GM13977 (cell line): ENCODE data around the gene GLO1.
A peak's percentile ranks its signal among the peaks of the same experiment; 100 is the strongest.

Experiments
- DNase-seq: peaks from one replicate; pipeline ENCODE4 v3.0.0; 2012; ENCODE audit warnings: low spot score
- in situ Hi-C: fragments of 300-500 bp; cut with MboI; formaldehyde crosslinking; loops from one replicate; pipeline ENCODE4 v1.12.0; 2022; ENCODE audit warnings: low sequenced_read_pairs, low pct_unique_long_range_greater_than_20kb, mixed read lengths, inconsistent platforms; ENCODE audit not compliant: unreplicated experiment
- TF ChIP-seq, protein P1 (sequence below): IDR thresholded peaks from 2 replicates; pipeline ENCODE4 v1.5.1; 2012; ENCODE audit warnings: mild to moderate bottlenecking, control low read depth; ENCODE audit not compliant: insufficient read depth; ENCODE audit errors: extremely low read depth, missing control alignments

GLO1 gene

DNA sequence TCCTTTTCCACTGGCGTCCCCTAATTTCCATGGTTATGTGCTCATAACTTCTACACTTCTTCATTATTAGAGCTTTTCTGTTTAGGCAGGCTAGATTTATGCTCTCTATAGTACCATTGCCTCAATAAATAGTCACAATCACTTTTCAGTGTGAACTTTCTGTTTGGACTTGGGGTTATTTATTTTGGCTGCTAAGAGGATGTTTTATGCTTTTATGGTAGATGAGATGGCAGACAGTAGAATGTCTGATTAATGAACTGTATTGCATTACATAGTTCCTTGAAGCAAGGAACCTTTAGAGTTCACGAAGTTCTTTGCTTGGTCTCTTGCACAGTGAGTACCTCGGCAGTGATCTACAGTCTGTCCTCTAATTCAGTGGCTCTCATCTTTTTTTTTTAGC, 19.1 kb upstream of the GLO1 start:
- no peak for DNase-seq
- TF ChIP-seq, protein P1, sequence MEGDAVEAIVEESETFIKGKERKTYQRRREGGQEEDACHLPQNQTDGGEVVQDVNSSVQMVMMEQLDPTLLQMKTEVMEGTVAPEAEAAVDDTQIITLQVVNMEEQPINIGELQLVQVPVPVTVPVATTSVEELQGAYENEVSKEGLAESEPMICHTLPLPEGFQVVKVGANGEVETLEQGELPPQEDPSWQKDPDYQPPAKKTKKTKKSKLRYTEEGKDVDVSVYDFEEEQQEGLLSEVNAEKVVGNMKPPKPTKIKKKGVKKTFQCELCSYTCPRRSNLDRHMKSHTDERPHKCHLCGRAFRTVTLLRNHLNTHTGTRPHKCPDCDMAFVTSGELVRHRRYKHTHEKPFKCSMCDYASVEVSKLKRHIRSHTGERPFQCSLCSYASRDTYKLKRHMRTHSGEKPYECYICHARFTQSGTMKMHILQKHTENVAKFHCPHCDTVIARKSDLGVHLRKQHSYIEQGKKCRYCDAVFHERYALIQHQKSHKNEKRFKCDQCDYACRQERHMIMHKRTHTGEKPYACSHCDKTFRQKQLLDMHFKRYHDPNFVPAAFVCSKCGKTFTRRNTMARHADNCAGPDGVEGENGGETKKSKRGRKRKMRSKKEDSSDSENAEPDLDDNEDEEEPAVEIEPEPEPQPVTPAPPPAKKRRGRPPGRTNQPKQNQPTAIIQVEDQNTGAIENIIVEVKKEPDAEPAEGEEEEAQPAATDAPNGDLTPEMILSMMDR: no peak
- in situ Hi-C loops: no loop called here

DNA sequence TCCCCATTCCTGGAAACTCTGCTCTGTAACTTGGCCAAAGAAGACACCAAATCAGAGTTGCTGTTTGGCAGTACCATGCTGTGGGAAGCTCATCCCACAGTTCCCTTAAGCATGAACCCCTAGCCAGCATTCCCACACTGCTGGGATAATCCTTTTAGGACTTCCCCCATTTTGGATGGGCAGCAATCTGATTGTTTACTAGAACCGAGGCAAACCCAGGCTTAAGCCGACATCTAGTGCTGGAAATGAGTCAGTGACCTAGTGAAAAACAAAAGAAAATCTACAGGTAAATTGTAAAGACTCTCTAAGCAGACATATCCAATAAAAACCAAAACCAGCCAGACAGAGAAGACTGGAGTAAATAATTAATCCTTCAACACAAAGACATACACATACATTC, 17.4 kb upstream of the GLO1 start:
- no peak for DNase-seq
- TF ChIP-seq, protein P1: peak; percentile 28
- in situ Hi-C loops: no loop called here

DNA sequence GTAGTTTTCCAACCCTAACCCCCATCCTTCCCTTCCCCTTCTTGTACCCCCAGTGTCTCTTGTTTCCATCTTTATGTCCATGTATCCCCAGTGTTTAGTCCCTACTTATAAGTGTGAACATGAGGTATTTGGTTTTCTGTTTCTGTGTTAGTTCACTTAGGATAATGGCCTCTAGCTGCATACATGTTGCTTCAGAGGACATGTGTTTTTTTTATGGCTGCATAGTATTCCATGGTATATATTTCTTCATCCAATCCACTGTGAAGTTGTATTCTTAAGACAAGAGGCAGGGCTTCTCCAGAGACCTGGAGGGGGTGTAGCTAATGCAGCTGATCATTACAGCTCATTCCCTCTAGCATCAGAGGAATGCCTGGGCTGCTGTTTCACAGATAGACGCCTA, 16.4 kb upstream of the GLO1 start:
- DNase-seq: no peak
- TF ChIP-seq, protein P1: no peak
- in situ Hi-C loops: no loop called here

DNA sequence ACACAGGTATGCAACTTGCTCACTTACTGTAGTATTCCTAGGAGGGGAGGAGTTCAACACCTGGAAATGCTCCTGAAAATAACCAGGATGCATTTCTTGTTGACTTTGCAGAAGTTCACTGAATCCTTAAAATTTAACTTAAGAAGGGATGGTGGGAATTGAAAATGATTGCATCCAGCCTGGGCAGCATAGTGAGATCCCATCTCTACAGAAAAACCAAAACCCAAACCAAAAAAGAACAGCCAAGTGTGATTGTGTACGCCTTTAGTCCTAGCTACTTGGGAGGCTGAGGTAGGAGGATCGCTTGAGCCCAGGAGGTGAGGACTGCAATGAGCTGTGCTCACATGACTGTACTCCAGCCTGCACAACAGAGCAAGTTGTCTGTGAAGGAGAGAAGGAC, 13.9 kb upstream of the GLO1 start:
- in situ Hi-C loops: no loop called here
- DNase-seq: no peak
- TF ChIP-seq, protein P1: no peak

DNA sequence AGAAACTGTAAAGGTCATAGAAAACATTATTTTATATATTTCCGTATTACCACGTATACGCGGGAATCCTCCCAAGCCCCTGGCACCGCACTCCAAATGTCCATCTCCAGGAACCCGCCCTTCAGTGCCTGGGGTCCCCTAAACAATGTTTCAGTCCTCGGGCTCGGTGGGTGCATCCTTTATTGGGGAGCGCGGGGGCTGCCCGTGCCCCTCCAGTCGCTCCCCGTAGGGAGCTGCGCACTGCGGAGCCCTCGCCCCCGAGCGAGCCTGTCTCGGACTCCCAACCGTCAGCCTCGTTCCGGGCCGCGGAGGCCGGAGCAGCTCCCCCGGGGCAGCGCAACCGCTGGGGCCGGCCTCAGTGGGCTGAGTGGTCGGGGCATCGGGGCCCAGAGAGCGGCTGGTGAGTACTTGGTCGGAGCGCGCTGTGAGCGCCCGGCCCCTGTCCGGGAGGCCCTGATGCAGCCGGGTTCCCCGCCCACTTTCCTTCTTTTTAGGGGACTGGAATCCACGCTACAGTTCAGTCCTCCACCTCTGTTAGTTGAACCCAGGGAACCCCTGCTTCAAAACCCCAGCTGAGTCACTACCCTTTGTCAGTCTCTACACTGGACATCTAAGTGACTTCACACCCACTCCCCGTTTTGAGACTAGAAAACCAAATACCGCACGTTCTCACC, 12.2 kb upstream of the GLO1 start, which contains the start of gene DNAH8:
TSS of gene DNAH8 (plus strand) at position 296 of the 674 bp plus-strand sequence. CDS start 7,499 bp downstream, outside the sequence.
- TF ChIP-seq, protein P1: no peak
- in situ Hi-C loops: no loop called here
- DNase-seq: peak; percentile 26

DNA sequence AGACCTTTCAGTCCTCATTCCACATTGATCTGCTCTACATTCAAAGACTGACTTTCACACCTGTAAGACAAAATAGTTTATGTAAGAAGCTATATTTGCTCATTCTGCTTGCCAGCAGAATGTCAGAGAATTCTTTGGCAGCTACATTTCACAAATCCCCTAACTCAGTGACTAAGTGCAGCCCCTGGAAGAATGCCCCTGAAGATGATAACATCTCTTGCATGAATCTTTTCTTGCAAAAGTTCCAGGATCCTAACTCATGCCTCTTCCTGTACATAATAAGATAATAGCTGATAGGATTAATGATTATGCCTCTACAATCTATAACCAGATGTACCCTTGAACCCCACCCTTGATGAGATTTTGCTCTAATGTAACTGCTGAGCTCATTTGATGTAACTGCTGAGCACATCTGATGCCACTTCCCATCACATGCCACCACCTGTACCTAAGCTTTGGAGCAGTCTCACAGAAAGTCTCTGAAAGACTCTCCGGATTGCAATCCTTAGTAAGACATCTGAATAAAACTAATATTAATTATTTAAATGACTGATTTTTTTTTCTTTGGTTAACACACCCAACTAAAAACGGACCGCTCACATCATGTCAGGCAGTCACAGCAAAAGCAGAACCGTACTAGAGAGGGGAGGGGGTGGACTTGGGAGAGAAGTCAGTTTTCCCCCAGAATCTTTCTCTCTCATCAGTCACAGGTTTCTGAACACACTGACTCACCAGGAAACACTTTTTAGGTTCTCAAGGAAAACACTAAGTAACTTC, 11.5 kb upstream of the GLO1 start:
- in situ Hi-C loops: no loop called here
- TF ChIP-seq, protein P1: no peak
- peak; percentile 28 for DNase-seq
